Fibroblast of upper back skin (primary cell): ENCODE measurements around the gene ATG13.
"Not testable (repeated sequence)": the region's sequence is repeated elsewhere in the genome, so short reads cannot be mapped to it uniquely, and the experiment has no call there.

Experiments used
- DNase-seq: peaks from one replicate; pipeline ENCODE4 v3.0.0-alpha.2; 2013

Gene ATG13

GRCh38 chr11:46700241-46701077 is 83.1 kb downstream of the ATG13 start, which contains the start of the genes ARHGAP1 and ZNF408:
ARHGAP1 (minus strand) TSS chr11:46700619; CDS start chr11:46696107, 4,512 bp downstream.
ZNF408 (plus strand) TSS chr11:46701031; CDS start chr11:46701048, 17 bp downstream.
- peak; percentile 98 for DNase-seq

GRCh38 chr11:46701078-46701654 is 83.8 kb downstream of the ATG13 start:
- DNase-seq = no peak

- DNase-seq = no peak
Measured at GRCh38 chr11:46705070-46705688, 87.8 kb downstream of the ATG13 start.

DNA sequence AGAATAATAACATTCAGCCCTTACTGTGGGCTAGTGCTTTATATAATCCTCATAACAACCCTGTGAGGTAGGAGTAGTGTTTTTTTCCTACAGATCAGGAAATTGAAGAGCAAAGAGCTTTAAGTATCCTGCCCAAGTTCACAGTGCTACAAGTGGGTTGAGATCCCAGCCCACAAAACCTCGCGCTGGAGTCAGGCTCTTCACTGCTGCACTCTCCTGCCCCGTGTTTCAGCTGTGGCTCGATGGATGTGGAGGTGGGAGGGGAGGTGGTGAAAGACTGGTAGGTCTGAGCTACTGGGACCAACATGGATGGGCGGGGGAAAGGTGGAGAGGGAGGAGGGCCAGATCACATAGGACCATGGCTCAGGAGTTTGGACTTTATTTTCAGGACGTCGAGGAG is 89.5 kb downstream of the ATG13 start:
- DNase-seq = no peak

- not testable (repeated sequence) for DNase-seq
Measured at GRCh38 chr11:46709351-46709750, 92.0 kb downstream of the ATG13 start.

GRCh38 chr11:46710821-46711269 is 93.5 kb downstream of the ATG13 start:
- peak; percentile 92 for DNase-seq

DNA sequence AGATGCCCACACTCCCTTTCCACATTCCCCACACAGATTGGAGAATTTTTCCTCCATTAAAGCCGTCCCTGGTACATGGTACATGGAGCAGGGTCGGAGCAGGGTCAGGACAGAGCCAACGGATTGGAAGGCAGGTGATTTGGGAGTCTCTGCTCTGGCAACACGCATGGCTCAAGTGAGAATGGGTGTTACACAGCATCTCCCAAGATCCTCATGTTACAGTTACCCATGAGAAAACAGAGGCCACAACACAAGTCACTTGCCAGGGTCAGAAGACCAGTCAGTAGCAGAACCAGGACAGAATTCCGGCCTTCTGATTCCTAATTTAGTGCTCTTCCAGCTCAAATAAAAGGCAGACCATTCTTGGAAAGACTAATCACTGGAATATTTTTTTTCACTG is 94.0 kb downstream of the ATG13 start:
- DNase-seq = no peak

- no peak for DNase-seq
Measured at GRCh38 chr11:46712874-46713576, 95.7 kb downstream of the ATG13 start.

DNA sequence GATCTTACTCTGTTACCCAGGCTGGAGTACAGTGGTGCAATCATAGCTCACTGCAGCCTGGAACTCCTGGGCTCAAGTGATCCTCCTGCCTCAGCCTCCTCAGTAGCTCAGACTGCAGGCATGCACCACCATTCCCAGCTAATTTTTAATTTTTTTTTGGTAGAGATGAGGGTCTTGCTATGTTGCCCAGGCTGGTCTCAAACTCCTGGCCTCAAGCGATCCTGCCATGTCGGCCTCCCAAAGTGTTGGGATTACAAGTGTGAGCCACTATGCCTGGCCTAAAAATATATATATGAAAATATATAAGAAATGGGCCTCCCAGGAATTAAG is 100.4 kb downstream of the ATG13 start:
- not testable (repeated sequence) for DNase-seq

- no peak for DNase-seq
Measured at GRCh38 chr11:46718155-46719019, 101.0 kb downstream of the ATG13 start.

DNA sequence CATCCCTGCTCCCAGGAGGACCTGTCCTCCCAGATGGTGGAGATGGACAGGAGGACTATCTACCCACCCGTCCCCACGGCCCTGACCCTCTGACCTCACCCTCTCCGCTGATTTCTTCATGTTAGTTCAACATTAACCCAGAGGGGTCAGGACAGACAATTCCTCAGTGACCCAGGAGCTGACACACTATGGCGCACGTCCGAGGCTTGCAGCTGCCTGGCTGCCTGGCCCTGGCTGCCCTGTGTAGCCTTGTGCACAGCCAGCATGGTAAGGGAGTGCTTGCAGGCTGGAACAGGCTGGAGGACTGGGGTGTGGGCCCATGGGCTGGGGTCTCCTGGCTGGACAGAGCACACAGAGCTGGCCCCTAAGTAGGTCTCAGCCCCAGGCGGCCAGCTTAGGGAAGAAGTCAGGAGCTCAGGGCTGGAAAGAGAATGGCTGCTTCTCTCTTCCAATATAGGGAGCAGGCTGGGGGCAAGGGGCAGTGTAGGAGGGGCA is 101.7 kb downstream of the ATG13 start, which contains the start of gene F2:
Gene F2 (plus strand): TSS at position 166 of the 495 bp plus-strand sequence. CDS start 23 bp downstream, at position 189.
- DNase-seq = no peak

- DNase-seq = no peak
Measured at GRCh38 chr11:46719543-46720218, 102.3 kb downstream of the ATG13 start.

DNA sequence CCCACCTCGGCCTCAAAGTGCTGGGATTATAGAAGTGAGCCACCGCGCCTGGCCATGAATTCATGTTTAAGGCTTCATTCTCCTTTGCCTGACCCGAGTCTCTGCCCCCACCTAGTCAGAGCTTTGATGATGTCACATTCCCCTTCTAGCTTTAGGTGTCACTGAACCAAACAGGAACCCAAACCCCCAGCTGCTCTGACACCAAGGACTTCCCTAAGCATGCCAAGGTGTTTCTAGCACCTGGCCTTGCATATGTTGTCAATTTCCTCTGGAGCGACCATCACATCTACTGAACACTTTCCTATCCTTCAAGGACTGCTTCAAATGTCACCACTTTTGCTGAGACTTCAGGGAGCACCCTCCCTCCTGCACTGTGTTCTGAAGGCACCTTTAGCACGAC is 103.9 kb downstream of the ATG13 start:
- no peak for DNase-seq

DNA sequence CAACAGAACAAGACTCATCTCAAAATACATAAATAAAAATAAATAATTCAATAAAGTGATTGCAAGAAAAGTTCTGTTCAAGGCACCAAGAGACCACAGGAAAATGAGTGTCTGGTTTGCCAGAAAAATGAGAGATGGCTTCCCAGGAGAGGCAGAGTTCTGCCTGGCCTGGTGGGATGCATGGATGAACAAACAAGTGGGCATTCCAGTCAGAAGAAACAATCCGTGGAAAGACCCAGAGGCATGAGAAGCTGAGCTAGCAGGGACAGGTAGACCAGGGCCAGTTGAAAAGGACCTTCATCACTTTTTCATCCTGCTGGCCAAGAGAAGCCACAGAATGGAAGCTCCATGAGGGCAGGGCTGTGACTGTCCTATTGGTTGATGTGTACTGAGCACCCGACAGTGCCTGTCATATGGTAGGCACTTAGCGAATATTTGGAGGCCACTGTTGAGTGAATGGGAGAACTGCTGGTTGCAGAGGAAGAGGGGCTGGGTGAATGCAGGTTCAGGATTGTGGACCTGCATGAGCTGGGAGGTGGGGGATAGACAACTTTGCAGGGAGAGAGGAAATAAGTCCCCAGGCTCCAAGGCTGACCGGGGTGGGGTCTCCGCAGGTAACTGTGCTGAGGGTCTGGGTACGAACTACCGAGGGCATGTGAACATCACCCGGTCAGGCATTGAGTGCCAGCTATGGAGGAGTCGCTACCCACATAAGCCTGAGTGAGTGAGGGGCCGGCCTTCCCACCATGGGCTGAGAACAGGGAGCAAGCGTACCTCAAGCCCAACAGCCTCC is 105.4 kb downstream of the ATG13 start:
- no peak for DNase-seq

DNA sequence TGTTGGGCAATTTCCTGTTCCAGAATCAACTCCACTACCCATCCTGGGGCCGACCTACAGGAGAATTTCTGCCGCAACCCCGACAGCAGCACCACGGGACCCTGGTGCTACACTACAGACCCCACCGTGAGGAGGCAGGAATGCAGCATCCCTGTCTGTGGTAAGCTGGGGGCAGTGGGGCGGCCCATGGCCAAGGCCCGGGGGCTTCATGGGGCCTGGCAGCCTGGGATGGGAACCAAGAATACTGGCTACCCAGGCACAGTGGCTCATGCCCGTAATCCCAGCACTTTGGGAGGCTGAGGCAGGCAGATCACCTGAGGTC is 106.0 kb downstream of the ATG13 start:
- no peak for DNase-seq

DNA sequence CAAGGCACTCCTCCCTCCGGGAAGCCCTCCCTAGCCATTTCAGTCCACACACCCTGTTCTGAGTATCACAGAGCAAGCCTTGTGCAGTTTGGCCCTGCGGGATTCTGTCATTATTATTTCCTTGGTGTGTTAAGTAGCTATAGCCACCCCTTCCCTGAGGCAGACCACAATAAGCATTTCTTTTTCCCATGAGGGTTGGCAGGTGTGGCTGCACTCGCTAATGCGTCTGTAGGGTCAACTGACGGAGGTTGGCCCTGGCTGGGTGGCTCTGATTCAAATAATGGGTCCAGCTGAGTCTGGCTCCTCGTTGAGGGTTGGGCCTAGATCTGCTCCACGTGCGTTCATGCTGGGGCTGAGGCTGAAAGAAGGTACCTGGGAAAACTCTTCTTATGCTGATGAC is 106.7 kb downstream of the ATG13 start:
- no peak for DNase-seq
